Superior temporal gyrus (tissue), 1 donor: ENCODE data around the gene UBR1.
"Not testable (repeated sequence)": the region's sequence is repeated elsewhere in the genome, so short reads cannot be mapped to it uniquely, and the experiment has no call there.

Experiments used
- DNase-seq: peaks from one replicate; pipeline ENCODE4 v3.0.0-alpha.2; 2016; ENCODE audit errors: extremely low spot score

Gene UBR1

GRCh38 chr15:43056696-43057095 lies 49.1 kb downstream of the UBR1 start:
- DNase-seq, result no peak

GRCh38 chr15:43052860-43053259 lies 53.0 kb downstream of the UBR1 start:
- DNase-seq, result no peak

GRCh38 chr15:43048935-43049334 lies 56.9 kb downstream of the UBR1 start:
- DNase-seq, result no peak

- DNase-seq, result no peak
Measured at GRCh38 chr15:43046484-43046883, 59.4 kb downstream of the UBR1 start.

GRCh38 chr15:43042885-43043284 lies 63.0 kb downstream of the UBR1 start:
- no peak for DNase-seq

- not testable (repeated sequence) for DNase-seq
Measured at GRCh38 chr15:43041085-43041484, 64.8 kb downstream of the UBR1 start.

GRCh38 chr15:43035240-43035639 lies 70.6 kb downstream of the UBR1 start:
- DNase-seq, result not testable (repeated sequence)

GRCh38 chr15:43029476-43029875 lies 76.4 kb downstream of the UBR1 start:
- no peak for DNase-seq

GRCh38 chr15:43025150-43025549 lies 80.7 kb downstream of the UBR1 start:
- no peak for DNase-seq

- DNase-seq, result not testable (repeated sequence)
Measured at GRCh38 chr15:43014671-43015070, 91.2 kb downstream of the UBR1 start.

GRCh38 chr15:43009206-43009605 lies 96.6 kb downstream of the UBR1 start:
- no peak for DNase-seq

- no peak for DNase-seq
Measured at GRCh38 chr15:43008150-43008549, 97.7 kb downstream of the UBR1 start.

- DNase-seq, result no peak
Measured at GRCh38 chr15:43007551-43007950, 98.3 kb downstream of the UBR1 start.

- no peak for DNase-seq
Measured at GRCh38 chr15:43006991-43007390, 98.8 kb downstream of the UBR1 start.

- DNase-seq, result not testable (repeated sequence)
Measured at GRCh38 chr15:43004886-43005595, 100.8 kb downstream of the UBR1 start.

GRCh38 chr15:42999201-42999779 lies 106.5 kb downstream of the UBR1 start:
- no peak for DNase-seq

- DNase-seq, result no peak
Measured at GRCh38 chr15:42996871-42997270, 109.0 kb downstream of the UBR1 start.

- DNase-seq, result no peak
Measured at GRCh38 chr15:42994546-42994945, 111.3 kb downstream of the UBR1 start.

GRCh38 chr15:42992626-42993025 lies 113.2 kb downstream of the UBR1 start:
- DNase-seq, result no peak

GRCh38 chr15:42986693-42987342 lies 119.0 kb downstream of the UBR1 start:
- no peak for DNase-seq

- no peak for DNase-seq
Measured at GRCh38 chr15:42984493-42985034, 121.3 kb downstream of the UBR1 start.

- not testable (repeated sequence) for DNase-seq
Measured at GRCh38 chr15:42979113-42979512, 126.7 kb downstream of the UBR1 start.
